ENCODE data around the gene ASH1L.
"Not testable (repeated sequence)": the region's sequence is repeated elsewhere in the genome, so short reads cannot be mapped to it uniquely, and the experiment has no call there.

ASH1L gene

DNA sequence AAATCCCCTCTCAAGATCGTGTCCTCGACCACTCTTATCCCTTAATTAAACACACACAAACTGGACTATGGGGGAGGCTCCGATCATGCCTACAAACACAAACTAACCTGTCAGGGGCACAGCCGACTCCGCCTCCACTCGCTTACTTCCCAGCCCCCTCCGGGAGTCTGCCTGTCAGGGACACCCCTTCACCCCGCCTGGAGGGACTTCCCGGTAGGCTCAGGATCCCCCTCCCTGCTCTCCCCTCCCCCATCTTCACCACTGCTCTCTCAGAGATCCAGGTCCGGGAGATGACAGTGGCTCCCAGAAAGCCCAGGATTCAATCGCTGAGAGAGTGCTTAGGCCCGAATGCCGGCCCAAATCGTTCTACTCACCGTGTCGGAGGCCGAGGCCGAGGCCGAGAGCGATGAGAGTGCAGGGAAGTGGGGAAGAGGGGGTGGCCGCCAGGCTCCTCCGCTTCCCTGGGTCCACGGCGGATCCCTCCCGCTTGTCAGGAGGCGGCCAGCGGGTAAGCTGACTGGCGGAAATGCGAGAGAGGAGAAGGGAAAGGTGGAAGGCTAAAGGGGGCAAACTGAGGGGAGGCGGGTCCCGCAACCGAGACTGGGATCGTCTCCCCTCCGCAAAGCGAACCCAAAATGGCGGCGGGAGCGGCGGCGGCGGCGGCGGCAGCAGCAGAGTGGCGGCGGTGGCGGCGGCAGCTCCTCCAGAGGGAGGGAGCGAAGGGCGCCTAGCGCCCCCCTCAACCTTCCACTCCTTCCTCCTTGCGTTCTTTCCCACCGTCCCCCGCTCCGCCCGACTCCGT, 623 bp downstream of the ASH1L start:
- peak; percentile 67 for DNase-seq

DNA sequence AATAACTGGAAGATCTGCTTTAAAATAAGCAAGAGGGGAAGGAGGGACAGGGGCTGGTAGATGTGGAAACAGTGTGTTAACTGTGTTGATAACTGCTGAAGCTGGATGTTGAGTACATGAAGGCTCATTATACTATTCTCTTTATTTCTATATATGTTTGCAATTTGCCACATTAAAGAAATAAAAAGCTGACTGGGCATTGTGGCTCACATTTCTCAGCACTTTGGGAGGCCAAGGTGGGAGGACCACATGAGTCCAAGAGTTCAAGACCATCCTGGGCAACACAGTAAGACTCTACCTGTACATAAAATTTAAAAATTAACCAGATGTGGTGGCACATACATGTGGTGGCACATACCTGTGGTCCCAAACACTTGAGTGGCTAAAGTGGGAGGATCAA, 6.7 kb downstream of the ASH1L start:
- DNase-seq, result no peak

DNA sequence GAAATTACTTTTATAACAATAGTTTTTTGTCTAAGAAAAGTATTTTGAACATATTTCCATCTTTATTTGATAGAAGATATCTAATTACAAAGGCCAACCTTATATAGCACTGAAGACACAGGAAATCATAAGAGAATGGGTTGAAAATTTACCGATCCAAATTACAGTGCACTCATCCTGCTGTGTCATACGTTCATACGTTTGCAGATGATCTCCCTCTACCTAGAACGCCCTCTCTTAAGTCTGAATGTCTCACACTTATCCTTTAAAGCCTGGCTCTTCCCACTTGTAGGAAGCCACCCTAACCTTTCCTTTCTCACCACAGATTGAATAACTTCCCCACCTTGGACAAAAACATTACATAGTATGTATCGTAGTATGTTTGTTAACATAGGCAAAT, 9.3 kb downstream of the ASH1L start:
- no peak for DNase-seq

DNA sequence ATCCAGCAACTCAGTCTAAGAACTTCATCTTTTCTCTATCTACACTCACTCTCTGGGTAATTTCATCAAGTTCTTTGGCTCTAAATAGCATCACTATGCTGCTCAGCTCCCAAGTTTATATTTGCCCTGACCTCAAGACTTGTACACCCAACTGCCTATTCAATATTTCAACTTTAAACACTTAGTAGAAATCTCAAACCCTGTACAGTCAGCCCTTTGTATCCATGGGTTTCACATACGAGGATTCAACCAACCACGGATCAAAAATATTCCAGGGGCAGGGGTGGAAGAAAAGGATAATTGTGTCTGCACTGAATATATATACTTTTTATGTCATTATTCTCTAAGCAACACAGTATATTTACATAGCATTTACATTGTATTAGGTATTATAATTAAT, 13.9 kb downstream of the ASH1L start:
- no peak for DNase-seq

DNA sequence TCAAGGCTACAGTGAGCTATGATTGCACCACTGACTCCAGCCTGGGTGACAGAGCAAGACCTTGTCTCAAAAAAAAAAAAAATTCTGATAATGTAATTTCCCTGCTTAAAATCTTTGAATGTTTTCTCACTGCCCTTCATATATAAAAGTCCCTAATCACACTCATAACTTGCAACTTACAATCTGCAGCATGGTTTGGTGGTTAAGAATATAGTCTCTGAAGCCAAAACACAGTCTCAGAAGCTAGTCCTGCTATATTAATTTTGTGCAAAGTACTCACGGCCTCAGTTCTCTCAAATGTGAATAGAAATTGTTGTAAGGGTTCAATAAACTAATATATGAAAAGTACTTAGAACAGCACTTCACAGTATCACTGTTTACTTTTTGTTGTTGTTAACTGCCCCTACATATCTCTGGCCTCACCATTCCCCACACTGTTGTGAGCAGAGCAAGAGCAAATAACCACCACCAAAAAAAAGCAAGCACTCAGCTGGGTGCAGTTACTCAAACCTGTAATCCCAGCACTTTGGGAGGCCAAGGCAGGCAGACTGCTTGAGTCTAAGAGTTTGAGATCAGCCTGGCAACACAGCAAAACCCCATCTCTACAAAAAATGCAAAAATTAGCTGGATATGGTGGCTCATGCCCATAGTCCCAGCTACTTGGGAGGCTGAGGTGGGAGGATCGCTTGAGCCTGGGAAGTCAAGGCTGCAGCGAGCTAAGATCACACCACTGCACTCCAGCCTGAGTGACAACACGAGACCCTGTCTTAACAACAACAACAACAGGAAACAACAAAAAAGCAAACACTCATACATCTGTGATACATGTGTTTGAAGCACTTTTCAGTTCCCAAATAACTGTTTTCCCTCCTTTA, 22.4 kb downstream of the ASH1L start:
- DNase-seq, result no peak

DNA sequence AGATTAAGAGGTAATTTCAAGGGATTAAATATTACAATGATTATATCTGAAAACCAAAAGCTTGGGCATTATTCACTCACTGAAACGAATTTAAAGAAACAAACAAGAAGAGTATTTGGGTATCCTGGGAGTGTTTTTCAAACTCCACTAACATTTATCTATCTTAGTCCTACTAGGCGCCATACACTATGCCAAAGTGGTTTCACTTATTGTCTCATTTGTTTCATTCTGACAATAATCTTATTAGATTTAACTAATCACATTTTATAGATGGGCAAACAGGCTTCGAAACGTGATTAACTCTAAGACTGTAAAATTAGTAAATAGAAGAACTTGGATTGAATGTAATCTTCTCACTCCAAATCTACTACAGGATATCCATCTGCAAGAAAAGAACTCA, 25.4 kb downstream of the ASH1L start:
- DNase-seq, result no peak

DNA sequence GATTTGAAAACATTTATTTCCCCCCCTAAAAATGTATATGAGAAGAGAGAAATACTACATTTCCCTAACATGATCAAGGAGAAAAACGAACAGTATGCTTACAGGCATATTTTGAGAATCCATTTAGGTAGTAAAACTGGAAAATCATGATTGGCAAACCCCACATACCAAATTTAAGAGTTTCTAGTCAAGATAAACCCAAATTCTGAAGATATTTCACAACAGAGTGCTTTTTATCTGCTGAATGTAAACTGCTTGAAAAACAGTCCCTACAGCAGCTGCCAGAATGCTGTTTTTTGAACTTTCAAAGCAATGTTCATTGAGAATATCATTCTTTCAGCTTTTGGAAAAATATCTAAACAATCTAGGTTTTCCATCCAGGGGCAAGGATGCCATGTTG, 31.0 kb downstream of the ASH1L start:
- no peak for DNase-seq

DNA sequence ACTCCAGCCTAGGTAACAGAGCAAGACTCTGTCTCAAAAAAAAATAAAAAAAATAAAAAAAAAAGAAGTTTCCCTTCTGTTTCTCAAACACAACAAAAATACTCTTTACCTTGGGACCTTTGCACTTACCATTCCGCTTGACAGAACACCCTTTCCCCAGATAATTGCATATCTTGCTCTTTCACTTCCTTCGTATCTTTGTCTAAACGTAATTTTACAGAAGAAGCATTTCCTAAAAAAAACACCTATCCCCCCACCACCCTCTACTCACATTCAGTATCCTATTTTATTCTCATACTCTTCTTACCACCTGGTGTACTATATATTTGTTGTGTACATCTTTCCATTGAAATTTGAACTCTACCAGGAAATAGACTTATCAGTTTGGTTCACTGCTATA, 32.7 kb downstream of the ASH1L start:
- DNase-seq, result no peak

DNA sequence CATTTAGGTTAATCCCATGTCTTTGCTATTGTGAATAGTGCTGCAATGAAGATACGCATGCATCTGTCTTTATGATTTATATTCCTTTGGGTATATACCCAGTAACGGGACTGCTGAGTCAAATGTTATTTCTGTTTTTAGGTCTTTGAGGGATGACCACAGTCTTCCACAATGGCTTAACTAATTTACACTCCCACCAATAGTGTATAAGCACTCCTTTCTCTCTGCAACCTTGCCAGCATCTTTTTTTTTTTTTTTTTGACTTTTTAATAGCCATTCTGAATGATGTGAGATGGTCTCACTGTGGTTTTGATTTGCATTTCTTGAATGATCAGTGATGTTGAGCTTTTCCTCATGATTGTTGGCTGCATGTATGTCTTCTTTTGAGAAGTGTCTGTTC, 33.5 kb downstream of the ASH1L start:
- no peak for DNase-seq

DNA sequence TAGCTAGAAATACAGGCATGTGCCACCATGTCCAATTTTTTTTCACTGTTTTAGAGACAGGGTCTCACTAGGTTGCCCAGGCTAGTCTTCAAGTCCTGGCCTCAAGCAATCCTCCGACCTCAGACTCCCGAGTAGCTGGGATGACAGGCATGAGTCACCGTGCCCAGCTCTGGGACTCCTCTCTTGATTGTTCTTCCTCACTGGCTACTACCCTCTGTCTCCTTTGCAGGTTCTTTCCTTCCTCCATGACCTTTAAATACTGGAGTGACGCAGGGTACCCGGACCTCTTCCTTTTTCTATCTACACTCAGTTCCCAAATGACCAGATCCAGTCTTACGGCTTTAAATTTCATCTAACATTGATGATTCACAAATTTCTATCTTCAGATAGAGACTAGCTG, 34.9 kb downstream of the ASH1L start:
- DNase-seq, result no peak

DNA sequence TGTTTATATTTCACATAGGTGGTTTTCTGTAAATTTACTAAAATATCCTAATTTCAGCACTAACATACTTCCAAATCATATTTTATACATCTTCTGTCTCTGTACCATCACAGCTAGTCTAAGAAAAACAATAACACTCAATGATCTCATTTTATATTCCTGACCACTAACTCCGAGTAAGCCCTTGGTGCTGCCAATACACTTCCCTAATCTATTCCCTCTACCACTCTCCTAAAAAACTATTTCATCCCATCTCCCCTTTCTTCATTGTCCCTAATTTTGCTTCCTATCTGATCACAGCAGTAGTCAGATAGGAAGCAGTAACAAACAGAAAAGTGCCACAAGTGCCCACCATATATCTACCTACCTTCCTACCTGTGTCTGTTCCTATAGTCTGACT, 36.2 kb downstream of the ASH1L start:
- no peak for DNase-seq

DNA sequence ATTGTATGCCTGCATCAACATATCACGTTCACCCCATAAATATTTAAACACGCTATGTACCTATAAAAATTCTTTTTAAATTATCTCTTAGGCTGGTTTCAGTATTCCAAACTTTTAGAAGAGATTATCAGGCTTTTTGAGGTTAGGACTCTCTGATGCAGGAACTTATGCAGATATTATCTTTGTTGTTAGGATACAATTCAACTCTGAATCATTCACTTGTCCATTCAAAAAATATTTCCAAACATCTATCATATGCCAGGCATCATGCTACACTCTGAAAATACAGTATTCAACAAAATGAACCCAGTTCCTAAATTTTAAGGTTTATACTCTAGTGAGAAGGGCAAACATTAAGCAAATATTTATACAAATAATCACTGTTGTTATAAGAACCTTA, 40.5 kb downstream of the ASH1L start:
- DNase-seq, result no peak

DNA sequence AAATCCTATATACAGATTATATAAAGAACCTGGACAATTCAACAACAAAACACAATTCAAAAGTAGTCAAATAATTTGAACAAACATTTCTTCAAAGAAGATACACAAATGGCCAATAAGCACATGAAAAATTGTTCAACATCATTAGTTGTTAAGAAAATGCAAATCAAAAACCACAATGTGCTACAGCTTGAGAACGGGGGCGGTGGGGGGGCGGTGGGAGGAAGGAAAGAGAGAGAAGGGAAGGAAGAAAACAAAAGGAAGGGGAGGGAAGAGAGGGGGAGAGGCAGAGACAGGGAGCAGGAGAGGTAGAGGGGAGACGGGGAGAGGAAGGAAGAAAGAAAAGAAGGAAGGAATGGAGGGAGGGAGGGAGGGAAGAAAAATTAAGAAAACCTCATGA, 44.1 kb downstream of the ASH1L start:
- DNase-seq, result no peak

DNA sequence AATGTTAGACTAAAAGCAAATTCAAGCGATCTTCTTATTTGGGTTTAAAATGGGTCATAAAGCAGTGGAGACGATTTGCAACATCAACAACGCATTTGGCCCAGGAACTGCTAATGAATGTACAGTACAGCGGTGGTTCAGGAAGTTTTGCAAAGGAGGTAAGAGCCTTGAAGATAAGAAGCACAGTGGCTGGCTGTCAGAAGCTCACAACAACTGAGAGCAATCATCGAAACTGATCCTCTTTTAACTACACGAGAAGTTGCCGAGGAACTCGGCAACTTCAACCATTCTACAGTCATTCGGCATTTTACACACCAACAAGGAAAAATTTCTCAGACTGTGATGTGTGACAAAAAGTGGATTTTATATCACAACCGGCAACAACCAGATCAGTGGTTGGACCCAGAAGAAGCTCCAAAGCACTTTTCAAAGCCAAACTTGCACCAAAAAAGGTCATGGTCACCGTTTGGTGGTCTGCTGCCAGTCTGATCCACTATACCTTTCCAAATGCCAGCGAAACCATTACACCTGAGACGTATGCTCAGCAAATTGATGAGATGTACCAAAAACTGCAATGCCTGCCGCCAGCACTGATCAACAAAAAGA, 47.9 kb downstream of the ASH1L start:
- DNase-seq, result no peak

DNA sequence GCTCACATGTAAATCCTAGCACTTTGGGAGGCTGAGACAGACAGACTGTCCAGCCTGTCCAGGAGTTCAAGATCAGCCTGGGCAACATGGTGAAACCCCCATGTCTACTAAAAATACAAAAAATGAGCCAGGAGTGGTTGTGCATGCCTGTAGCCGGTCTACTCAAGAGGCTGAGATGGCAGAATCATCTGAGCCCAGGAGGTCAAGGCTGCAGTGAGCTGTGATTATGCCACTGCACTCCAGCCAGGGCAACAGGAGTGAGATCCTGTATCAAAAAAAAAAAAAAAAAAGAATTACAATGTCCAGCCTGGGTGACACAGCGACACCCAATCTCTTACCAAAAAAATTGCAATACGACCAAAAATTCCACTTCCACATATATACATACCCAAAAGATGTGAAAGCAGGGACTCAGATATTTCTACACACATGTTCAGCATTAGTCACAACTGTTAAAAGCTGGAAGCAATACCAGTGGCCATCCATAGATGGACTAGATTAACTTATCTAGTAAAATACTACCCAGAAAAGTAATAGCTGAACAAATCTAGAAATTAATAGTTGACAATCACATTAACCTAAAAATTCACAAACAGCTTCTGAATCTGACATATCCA, 49.2 kb downstream of the ASH1L start:
- no peak for DNase-seq

DNA sequence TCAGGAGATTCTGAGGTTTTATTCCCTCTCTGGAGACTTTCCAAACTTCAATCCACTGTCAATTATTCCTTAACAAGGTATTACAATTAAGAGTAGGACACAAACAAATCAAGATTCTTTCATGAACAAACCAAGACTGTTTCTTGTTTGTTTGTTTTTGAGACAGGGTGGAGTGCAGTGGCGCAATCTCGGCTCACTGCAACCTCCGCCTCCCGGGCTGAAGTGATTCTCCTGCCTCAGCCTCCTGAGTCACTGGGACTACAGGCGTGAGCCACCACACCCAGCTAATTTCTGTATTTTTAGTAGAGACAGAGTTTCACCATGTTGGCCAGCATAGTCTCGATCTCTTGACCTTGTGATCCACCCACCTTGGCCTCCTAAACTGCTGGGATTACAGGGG, 51.2 kb downstream of the ASH1L start:
- not testable (repeated sequence) for DNase-seq

DNA sequence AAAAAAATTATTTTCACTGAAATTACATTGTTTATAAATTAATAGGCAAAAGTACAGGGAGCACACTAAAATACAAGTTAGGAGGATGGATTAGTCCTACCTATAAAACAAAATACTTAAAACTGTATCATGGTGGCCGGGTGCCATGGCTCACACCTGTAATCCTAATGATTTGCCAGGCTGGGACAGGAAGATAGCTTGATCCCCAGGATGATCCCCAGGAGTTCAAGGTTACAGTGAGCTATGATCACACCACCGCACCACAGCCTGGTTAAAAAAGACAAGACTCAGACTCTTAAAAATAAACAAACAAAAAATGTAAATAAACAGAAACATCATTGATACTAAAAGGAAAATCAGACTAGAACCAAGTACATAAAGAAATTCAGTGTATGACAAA, 53.5 kb downstream of the ASH1L start:
- DNase-seq, result no peak

DNA sequence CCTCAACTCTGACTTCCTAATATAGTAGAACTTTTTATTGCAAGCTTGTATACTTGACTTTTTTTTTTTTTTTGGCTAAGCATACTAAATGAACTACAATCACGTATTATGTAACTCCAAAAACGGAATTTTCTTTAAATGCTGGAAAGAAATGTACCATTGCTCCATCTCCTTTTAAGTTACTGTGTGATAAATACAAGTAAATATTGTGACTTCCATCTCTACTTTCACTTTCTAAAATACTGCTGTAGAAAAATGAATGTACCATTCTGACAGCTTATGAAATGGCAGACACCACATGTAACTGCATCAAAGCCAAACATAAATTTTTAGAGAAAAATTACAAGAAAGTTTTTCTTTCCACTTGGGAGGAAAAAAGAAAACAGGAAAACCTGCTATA, 54.7 kb downstream of the ASH1L start:
- DNase-seq, result no peak

DNA sequence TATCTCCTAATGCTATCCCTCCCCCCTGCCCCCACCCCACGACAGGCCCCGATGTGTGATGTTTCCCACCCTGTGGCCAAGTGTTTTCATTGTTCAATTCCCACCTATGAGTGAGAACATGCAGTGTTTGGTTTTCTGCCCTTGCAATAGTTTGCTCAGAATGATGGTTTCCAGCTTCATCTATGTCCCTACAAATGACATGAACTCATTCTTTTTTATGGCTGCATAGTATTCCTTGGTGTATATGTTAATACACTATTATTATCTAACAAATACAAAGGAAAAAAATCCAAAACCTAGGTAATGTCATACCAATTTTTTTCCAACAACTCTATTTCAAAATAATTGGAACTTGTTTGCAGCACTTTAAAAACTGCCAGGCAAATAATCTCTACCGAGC, 56.6 kb downstream of the ASH1L start:
- not testable (repeated sequence) for DNase-seq

DNA sequence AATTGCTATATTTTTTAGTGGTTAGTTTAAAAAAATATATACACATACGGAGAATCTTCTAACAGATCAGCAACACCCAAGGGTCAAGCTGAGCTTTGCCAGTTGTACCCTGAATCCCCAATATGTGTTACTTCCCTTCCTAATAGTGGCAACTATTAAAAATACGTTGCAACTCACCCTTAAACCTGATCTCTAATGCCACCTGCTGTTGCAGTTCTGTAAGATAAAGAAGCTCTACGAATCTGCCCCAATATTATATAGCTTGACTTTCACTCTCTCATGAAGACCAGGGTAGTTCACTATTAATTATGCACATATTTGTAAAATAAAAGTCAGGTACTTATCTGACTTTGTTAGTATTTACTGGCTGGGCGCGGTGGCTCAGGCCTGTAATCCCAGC, 58.4 kb downstream of the ASH1L start:
- DNase-seq, result no peak

DNA sequence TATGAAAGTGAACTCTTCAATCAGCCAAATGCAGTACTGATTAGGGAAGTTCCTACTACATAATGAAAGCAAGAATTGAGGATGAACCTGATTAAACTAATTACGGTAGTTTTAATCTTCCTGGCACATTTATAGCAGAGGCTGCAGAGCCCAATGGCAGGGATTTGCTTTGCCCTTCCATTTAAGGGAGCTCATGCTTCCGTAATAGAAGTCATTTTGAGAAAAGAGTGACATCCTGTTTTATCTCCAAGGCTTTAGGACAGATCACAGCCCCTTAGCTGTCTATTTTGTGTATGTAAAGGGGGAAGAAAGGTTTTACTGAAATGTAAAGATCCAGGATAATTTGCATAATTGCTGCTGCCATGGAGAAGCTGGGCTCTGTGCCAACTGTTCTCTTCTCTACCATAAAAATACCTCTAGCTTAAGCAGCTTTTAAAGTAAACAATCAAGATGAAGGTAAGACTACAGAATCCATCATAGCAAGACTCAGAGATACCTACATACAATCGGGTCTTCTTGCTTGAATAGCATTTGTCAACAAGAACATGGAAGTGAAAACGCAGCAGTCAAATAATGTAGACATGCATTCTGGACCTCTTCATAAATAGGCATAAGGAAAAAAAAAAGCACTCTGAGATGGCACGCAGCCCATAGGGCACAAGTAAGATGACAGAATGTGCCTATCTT, 62.5 kb downstream of the ASH1L start:
- no peak for DNase-seq

DNA sequence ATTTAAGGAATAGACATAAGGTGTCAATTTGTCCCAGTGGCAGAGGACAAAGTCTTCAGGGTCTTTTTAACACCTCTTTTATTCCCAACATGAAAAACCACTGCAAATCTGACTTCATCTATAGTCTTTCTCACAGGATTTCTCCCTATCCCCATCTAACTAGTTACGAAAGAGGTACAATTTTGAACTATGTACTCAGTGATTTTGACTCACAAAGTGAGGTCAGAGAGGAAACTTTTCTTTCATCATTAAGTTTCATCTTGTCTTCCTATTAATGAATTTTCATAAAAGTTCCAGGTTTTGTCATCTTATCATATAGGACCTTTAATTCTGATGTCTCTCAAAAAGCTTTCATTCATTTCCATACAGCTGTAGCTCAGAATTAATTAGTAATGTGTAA, 63.3 kb downstream of the ASH1L start:
- DNase-seq, result no peak

DNA sequence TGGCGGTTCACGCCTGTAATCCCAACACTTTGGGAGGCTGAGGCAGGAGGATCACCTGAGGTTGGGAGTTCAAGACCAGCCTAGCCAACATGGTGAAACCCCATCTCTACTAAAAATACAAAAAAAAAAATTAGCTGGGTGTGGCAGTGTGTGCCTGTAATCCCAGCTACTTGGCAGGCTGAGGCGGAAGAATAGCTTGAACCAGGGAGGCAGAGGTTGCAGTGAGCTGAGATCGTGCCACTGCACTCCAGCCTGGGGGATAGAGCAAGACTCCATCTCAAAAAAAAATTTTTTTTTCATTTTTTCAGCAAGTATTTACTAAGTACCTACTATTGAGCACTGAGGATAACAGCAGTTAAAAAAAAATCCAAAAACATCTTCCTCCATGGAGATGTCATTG, 69.0 kb downstream of the ASH1L start:
- not testable (repeated sequence) for DNase-seq

Data from activated CD8-positive, alpha-beta memory T cell treated with anti-CD3 and anti-CD28 coated beads, Interleukin-2, amount 50 U/mL, for 4 hours (primary cell).